ENCODE data around the gene NEFH. TPM values are rescaled to one million over a fixed set of nuclear protein-coding genes. Genes with fewer than 3 reads are reported as not detected.

Gene NEFH
- total and polyA plus RNA-seq, 2 donors (not counting 3 experiments of a cell fraction or from before 2014, with no cell fraction given), result 0.09 to 0.59 TPM

DNA sequence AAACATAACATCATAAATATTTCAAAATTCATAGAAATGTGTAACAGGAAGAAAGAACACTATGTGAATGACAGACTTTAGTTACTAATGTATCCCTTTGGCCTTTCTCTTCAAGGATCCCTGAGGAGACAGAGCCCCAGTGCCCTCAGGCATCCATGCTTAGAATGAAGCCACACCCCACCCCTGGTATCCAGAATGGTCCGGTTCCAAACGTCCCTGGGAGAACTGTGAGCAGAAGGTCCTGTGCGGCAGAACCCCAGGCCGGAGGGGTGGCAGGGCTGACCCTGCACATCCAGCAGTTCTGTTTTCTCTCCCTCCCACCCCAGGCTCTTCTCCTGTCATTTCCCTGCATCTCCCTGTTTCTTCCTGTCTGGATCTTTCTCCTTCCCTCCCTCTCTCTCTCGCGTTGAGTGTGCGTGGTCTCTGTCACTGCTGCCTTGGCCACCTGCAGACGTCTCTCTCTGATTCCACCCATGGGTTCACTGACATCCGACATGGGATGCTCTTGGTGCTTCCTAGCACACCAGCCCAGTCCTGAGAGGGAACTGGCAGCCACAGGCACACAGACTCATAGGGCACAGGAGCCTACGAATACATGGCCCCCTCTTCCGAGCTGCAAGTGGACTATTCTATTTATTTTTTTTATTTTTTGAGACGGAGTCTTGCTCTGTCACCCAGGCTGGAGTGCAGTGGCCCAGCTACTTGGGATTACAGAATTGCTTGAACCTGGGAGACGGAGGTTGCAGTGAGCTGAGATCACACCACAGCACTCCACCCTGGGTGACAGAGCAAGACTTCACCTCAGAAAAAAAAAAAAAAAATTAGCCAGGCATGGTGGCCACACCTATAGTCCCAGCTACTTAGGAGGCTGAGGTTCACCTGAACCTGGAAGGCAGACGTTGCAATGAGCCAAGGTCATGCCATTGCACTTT lies 35.9 kb upstream of the NEFH start:
- H3K4me1 ChIP-seq (ENCODE audit: control insufficient read depth, extremely low read depth, insufficient read depth, low read length), result no peaks in the 10 kb centered on the region
- no peak overlapping the region for H3K9ac ChIP-seq (replicated peaks; ENCODE audit: extremely low read depth, insufficient read depth, low read length)
- CTCF ChIA-PET, result interaction anchor here (1.5 kb wide), 1 partner anchor 28 kb away, joined by 3 read pairs; no protein-coding TSS in a partner anchor
- no peak for FAIRE-seq
- H3K36me3 ChIP-seq (ENCODE audit: control insufficient read depth in 2 of 2, extremely low read depth in 1 of 2, insufficient read depth in 2 of 2, low read length in 2 of 2), result no peaks in the 10 kb centered on the region
- no peak overlapping the region for H3K4me2 ChIP-seq (ENCODE audit: insufficient read depth, low read length)
- no peak overlapping the region for H2AFZ ChIP-seq (ENCODE audit: low read depth, low read length)
- H3K79me2 ChIP-seq (ENCODE audit: control insufficient read depth, insufficient read depth, low read length), result no peaks in the 10 kb centered on the region
- no peak overlapping the region for H3K4me3 ChIP-seq (replicated peaks in 1 of 3; ENCODE audit: insufficient read depth in 1 of 3, low read depth in 1 of 3, low read length in 3 of 3)
- dilution Hi-C loops (cut with MboI; ENCODE audit: extremely low pct_ligation_motif_present, low sequenced_read_pairs) (no loop called here), intact Hi-C loops (cut with micrococcal nuclease) (no loop called here)
- DNase-seq (ENCODE audit: low read depth, low spot score), result no peak
- TF ChIP-seq GATA2 (IDR thresholded peaks at IDR 0.05; ENCODE audit: insufficient read depth, insufficient read length, low read depth, low read length), result no peak
- H3K9me1 ChIP-seq (replicated peaks; ENCODE audit: control insufficient read depth, extremely low read depth, insufficient read depth, low read length), result no peaks in the 10 kb centered on the region
- POLR2A ChIA-PET, result no interaction called here
- no TSS peak for BruUV-seq (replicated peaks)
- H3K9me3 ChIP-seq (replicated peaks; ENCODE audit: control insufficient read depth, insufficient read depth, low read length), result no peaks in the 10 kb centered on the region
- H4K20me1 ChIP-seq (replicated peaks; ENCODE audit: control insufficient read depth, extremely low read depth, insufficient read depth, low read length), result no peaks in the 10 kb centered on the region
- H3K27me3 ChIP-seq (ENCODE audit: control insufficient read depth in 2 of 2, insufficient read depth in 2 of 2, low read length in 2 of 2), result no peaks in the 10 kb centered on the region
- H3K27ac ChIP-seq (ENCODE audit: insufficient read depth, low read depth, low read length), result no peak overlapping the region

- BruUV-seq (replicated peaks), result no TSS peak
- DNase-seq (ENCODE audit: low read depth, low spot score), result no peak
- intact Hi-C loops (cut with micrococcal nuclease), result no loop called here
- H3K4me2 ChIP-seq (ENCODE audit: insufficient read depth, low read length), result no peak overlapping the region
- no peaks in the 10 kb centered on the region for H3K4me1 ChIP-seq (ENCODE audit: control insufficient read depth, extremely low read depth, insufficient read depth, low read length)
- ChIA-PET POLR2A (no interaction called here), CTCF (no interaction called here)
- H3K27ac ChIP-seq (ENCODE audit: insufficient read depth, low read depth, low read length), result no peak overlapping the region
- no peaks in the 10 kb centered on the region for H3K36me3 ChIP-seq (ENCODE audit: control insufficient read depth in 2 of 2, extremely low read depth in 1 of 2, insufficient read depth in 2 of 2, low read length in 2 of 2)
- H3K9me3 ChIP-seq (replicated peaks; ENCODE audit: control insufficient read depth, insufficient read depth, low read length), result no peaks in the 10 kb centered on the region
- H3K9me1 ChIP-seq (replicated peaks; ENCODE audit: control insufficient read depth, extremely low read depth, insufficient read depth, low read length), result no peaks in the 10 kb centered on the region
- no peaks in the 10 kb centered on the region for H4K20me1 ChIP-seq (replicated peaks; ENCODE audit: control insufficient read depth, extremely low read depth, insufficient read depth, low read length)
- no peak overlapping the region for H3K9ac ChIP-seq (replicated peaks; ENCODE audit: extremely low read depth, insufficient read depth, low read length)
- no peak overlapping the region for H3K4me3 ChIP-seq (replicated peaks in 1 of 3; ENCODE audit: insufficient read depth in 1 of 3, low read depth in 1 of 3, low read length in 3 of 3)
- dilution Hi-C loops (cut with MboI; ENCODE audit: extremely low pct_ligation_motif_present, low sequenced_read_pairs), result no loop called here
- H3K79me2 ChIP-seq (ENCODE audit: control insufficient read depth, insufficient read depth, low read length), result no peaks in the 10 kb centered on the region
- TF ChIP-seq EZH2 (IDR thresholded peaks at IDR 0.05; ENCODE audit: borderline replicate concordance, low read depth, low read length, severe bottlenecking), result no peak
- TF ChIP-seq POLR2AphosphoS5 (IDR thresholded peaks at IDR 0.05; ENCODE audit: insufficient read depth, low read depth, low read length), result no peak
- TF ChIP-seq GATA2 (IDR thresholded peaks at IDR 0.05; ENCODE audit: insufficient read depth, insufficient read length, low read depth, low read length), result no peak
- no peak for TF ChIP-seq MYC (IDR thresholded peaks at IDR 0.05; ENCODE audit: low read depth, low read length)
- TF ChIP-seq, protein P1, sequence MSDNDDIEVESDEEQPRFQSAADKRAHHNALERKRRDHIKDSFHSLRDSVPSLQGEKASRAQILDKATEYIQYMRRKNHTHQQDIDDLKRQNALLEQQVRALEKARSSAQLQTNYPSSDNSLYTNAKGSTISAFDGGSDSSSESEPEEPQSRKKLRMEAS (IDR thresholded peaks at IDR 0.05; ENCODE audit: insufficient read depth, insufficient read length), result no peak
- no peak for TF ChIP-seq FOS (IDR thresholded peaks at IDR 0.05; ENCODE audit: borderline replicate concordance, insufficient read depth, low read length)
- no peaks in the 10 kb centered on the region for H3K27me3 ChIP-seq (ENCODE audit: control insufficient read depth in 2 of 2, insufficient read depth in 2 of 2, low read length in 2 of 2)
- no peak for FAIRE-seq
- no peak overlapping the region for H2AFZ ChIP-seq (ENCODE audit: low read depth, low read length)
Observed at GRCh38 chr22:29445508-29445907, 34.5 kb upstream of the NEFH start.
